Endothelial cell of umbilical vein (primary cell): ENCODE results near the gene ZNF383. TPM values are rescaled to one million over a fixed set of nuclear protein-coding genes. Genes with fewer than 3 reads are reported as not detected.

Experiments used
- Bru-seq: library from RNA; stranded (reverse); fragments of 400-500 nt; gene quantifications from one replicate; lab custom pipeline; 2021; lab: Mats Ljungman, UMichigan
- BruChase-seq, 2 experiments: library from RNA; stranded (reverse); fragments of 400-500 nt; gene quantifications; one replicate each; lab custom pipeline; 2021; lab: Mats Ljungman, UMichigan
- BruUV-seq: library from RNA; stranded (reverse); fragments of 400-500 nt; replicated peaks from 2 replicates; lab custom pipeline; 2021; lab: Mats Ljungman, UMichigan
- CTCF ChIA-PET: fragments of 300-600, 350-600 bp; sonication (Branson Sonifier 250); formaldehyde crosslinking; loops from one replicate; lab custom pipeline; 2021; ENCODE audit warnings: antibody characterized with exemption, inconsistent platforms; lab: Charles Lee
- POLR2A ChIA-PET: fragments of 300-600, 350-600 bp; sonication (Branson Sonifier 250); formaldehyde crosslinking; loops from one replicate; lab custom pipeline; 2021; ENCODE audit warnings: antibody characterized with exemption, inconsistent platforms; lab: Charles Lee
- DNase-seq: peaks from one replicate; pipeline ENCODE4 v3.0.0-alpha.2; 2011; ENCODE audit warnings: low read depth, low spot score
- FAIRE-seq: peaks from 2 replicates; lab custom pipeline; 2011; peaks lifted over from hg19 to GRCh38; lab: Jason Lieb, UNC
- H2AFZ ChIP-seq: 2 replicates; pipeline ENCODE4 v1.6.0; 2012; ENCODE audit warnings: low read depth, low read length, control low read depth, inconsistent platforms
- H3K27ac ChIP-seq: 2 replicates; pipeline ENCODE4 v1.5.1; 2011; ENCODE audit warnings: low read depth, mild to moderate bottlenecking, control low read depth, low read length, moderate library complexity; ENCODE audit not compliant: insufficient read depth
- H3K27me3 ChIP-seq, 2 experiments: 2 replicates each; pipeline versions ENCODE4 v1.6.0 to v1.6.1; 2011; ENCODE audit warnings: low read length in 2 of 2, mixed read lengths in 1 of 2; ENCODE audit not compliant: control insufficient read depth in 2 of 2, insufficient read depth in 2 of 2
- H3K36me3 ChIP-seq, 2 experiments: 2 replicates in 1 of 2; 3 replicates in 1 of 2; pipeline ENCODE4 v1.5.1; 2011; ENCODE audit warnings: low read length in 2 of 2, mild to moderate bottlenecking in 1 of 2, moderate library complexity in 1 of 2; ENCODE audit not compliant: control insufficient read depth in 2 of 2, insufficient read depth in 2 of 2; ENCODE audit errors: extremely low read depth in 1 of 2
- H3K4me1 ChIP-seq: 3 replicates; pipeline ENCODE4 v1.5.1; 2011; ENCODE audit warnings: mild to moderate bottlenecking, low read length; ENCODE audit not compliant: control insufficient read depth, insufficient read depth; ENCODE audit errors: extremely low read depth
- H3K4me2 ChIP-seq: 2 replicates; pipeline ENCODE4 v1.6.1; 2011; ENCODE audit warnings: low read length, control low read depth, mixed read lengths; ENCODE audit not compliant: insufficient read depth
- H3K4me3 ChIP-seq, 3 experiments: fragments of 200-600 bp in 1 of 3; sonication (generic), shearing (Covaris generic) in 1 of 3; replicated peaks in 1 of 3; 2 replicates each; pipeline ENCODE4 v1.5.1; 2011 to 2016; ENCODE audit warnings: control low read depth in 3 of 3, low read length in 3 of 3, mild to moderate bottlenecking in 2 of 3, inconsistent platforms in 1 of 3, low read depth in 1 of 3, moderate library complexity in 1 of 3; ENCODE audit not compliant: insufficient read depth in 1 of 3
- H3K79me2 ChIP-seq: 2 replicates; pipeline ENCODE4 v1.6.0; 2012; ENCODE audit warnings: low read length, inconsistent platforms; ENCODE audit not compliant: control insufficient read depth, insufficient read depth
- H3K9ac ChIP-seq: replicated peaks from 2 replicates; pipeline ENCODE3; 2011; ENCODE audit warnings: low read length, control low read depth; ENCODE audit not compliant: insufficient read depth; ENCODE audit errors: extremely low read depth
- H3K9me1 ChIP-seq: replicated peaks from 3 replicates; pipeline ENCODE4 v1.6.0; 2011; ENCODE audit warnings: mild to moderate bottlenecking, low read length; ENCODE audit not compliant: control insufficient read depth, insufficient read depth; ENCODE audit errors: extremely low read depth
- H3K9me3 ChIP-seq: replicated peaks from 2 replicates; pipeline ENCODE4 v1.5.1; 2012; ENCODE audit warnings: low read length, inconsistent platforms; ENCODE audit not compliant: control insufficient read depth, insufficient read depth
- H4K20me1 ChIP-seq: replicated peaks from 2 replicates; pipeline ENCODE3; 2011; ENCODE audit warnings: mild to moderate bottlenecking, low read length; ENCODE audit not compliant: control insufficient read depth, insufficient read depth; ENCODE audit errors: extremely low read depth
- EZH2 ChIP-seq: IDR thresholded peaks from 2 replicates; pipeline ENCODE4 v1.6.1; 2012; ENCODE audit warnings: borderline replicate concordance, low read depth, mild to moderate bottlenecking, moderate library complexity, low read length, inconsistent platforms; ENCODE audit not compliant: severe bottlenecking
- FOS ChIP-seq: IDR thresholded peaks from 2 replicates; pipeline ENCODE4 v1.6.1; 2011; ENCODE audit warnings: mild to moderate bottlenecking, low read length, moderate library complexity, borderline replicate concordance; ENCODE audit not compliant: insufficient read depth
- GATA2 ChIP-seq: IDR thresholded peaks from 2 replicates; pipeline ENCODE4 v1.7.0; 2011; ENCODE audit warnings: low read depth, mild to moderate bottlenecking, moderate library complexity, mixed read lengths, low read length; ENCODE audit not compliant: insufficient read length, insufficient read depth
- JUN ChIP-seq: IDR thresholded peaks from 2 replicates; pipeline ENCODE4 v1.6.1; 2011; ENCODE audit warnings: borderline replicate concordance, low read depth; ENCODE audit not compliant: insufficient read length, insufficient read depth
- MAX ChIP-seq: IDR thresholded peaks from 2 replicates; pipeline ENCODE4 v1.6.1; 2011; ENCODE audit not compliant: insufficient read depth, insufficient read length
- MYC ChIP-seq: IDR thresholded peaks from one replicate; pipeline ENCODE4 v1.6.1; 2011; ENCODE audit warnings: mild to moderate bottlenecking, low read depth, low read length
- POLR2A ChIP-seq: IDR thresholded peaks from 2 replicates; pipeline ENCODE4 v1.6.1; 2012; ENCODE audit warnings: low read depth, mild to moderate bottlenecking, control low read depth, low read length
- POLR2AphosphoS5 ChIP-seq: IDR thresholded peaks from 2 replicates; pipeline ENCODE4 v1.6.1; 2012; ENCODE audit warnings: low read depth, mild to moderate bottlenecking, control low read depth, low read length, moderate library complexity; ENCODE audit not compliant: insufficient read depth
- dilution Hi-C: fragments of 300-500 bp; cut with MboI; formaldehyde crosslinking; loops from one replicate; pipeline ENCODE4 v1.15.0; 2019; ENCODE audit warnings: low sequenced_read_pairs; ENCODE audit not compliant: extremely low pct_ligation_motif_present
- intact Hi-C: fragments of 100-400 bp; cut with micrococcal nuclease; formaldehyde crosslinking; loops from one replicate; pipeline ENCODE4 v1.10.0; 2022
- long read RNA-seq: library from polyadenylated mRNA; stranded (forward); transcript quantifications from one replicate; pipeline ENCODE4 v2.0.0, GENCODE V29; 2021
- polyA minus RNA-seq, 3 experiments: library from RNA; depleted of rRNA, polyadenylated mRNA; stranded (reverse); fragments of >200 nt; gene quantifications; 1 replicate in 1 of 3; 2 replicates in 2 of 3; pipeline ENCODE4 v1.2.3, GENCODE V29; 2011
- polyA plus RNA-seq, 4 experiments: library from polyadenylated mRNA; depleted of rRNA in 3 of 4; stranded (reverse) in 3 of 4; unstranded in 1 of 4; fragments of >200 nt; gene quantifications; 2 replicates each; pipeline versions ENCODE4 v1.2.1 to v1.2.3, GENCODE V29; 2011 to 2012; ENCODE audit warnings: missing spikeins in 1 of 4
- total RNA-seq: library from RNA; stranded (reverse); gene quantifications from 2 replicates; pipeline ENCODE4 v1.2.3, GENCODE V29; 2021
- TF ChIP-seq, protein P1 (sequence below), 2 donors: IDR thresholded peaks; 1 replicate in 1 of 2; 2 replicates in 1 of 2; pipeline ENCODE4 v1.5.1; 2011; ENCODE audit warnings: low read length in 2 of 2, mild to moderate bottlenecking in 2 of 2, moderate library complexity in 2 of 2, control low read depth in 1 of 2, inconsistent platforms in 1 of 2, low read depth in 1 of 2; ENCODE audit not compliant: insufficient read depth in 1 of 2; ENCODE audit errors: extremely low read depth in 1 of 2

The ZNF383 gene
- total RNA-seq (4.9 and 7.1 TPM in 2 replicates), polyA plus RNA-seq (1.5 and 1.7 TPM in 2 replicates), polyA minus RNA-seq (7.5 and 9.5 TPM in 2 replicates), Bru-seq, nascent RNA (percentile 69 among the genes with signal in this experiment), BruChase-seq, experiment 1, labeled RNA remaining after a 6-hour chase (percentile 63 among the genes with signal in this experiment), BruChase-seq, experiment 2, labeled RNA remaining after a 2-hour chase (percentile 60 among the genes with signal in this experiment)
- 2.1 and 2.9 TPM in 2 replicates for polyA plus RNA-seq (2011; cell fraction: cytosol; rRNA removed)
- polyA plus RNA-seq (2011; cell fraction: nucleus; rRNA removed), result 7.7 and 8.2 TPM in 2 replicates
- 3.0 and 3.3 TPM in 2 replicates for polyA plus RNA-seq (2012)
- 4.7 TPM for polyA minus RNA-seq (2011; cell fraction: cytosol; rRNA and poly(A)+ RNA removed)
- 9.8 and 11.2 TPM in 2 replicates for polyA minus RNA-seq (2011; cell fraction: nucleus; rRNA and poly(A)+ RNA removed)
- long read RNA-seq, partial matches to known transcripts, result 0 of 7 reads
- long read RNA-seq, other reads (novel, unspliced or antisense), result 6 of 7 reads

- no TSS peak for BruUV-seq
- peak; percentile 89 for FAIRE-seq
- DNase-seq, result peak; percentile 92
- dilution Hi-C loops, result no loop called here
- Histone ChIP-seq H2AFZ (peak within 1 kb of the TSS; percentile 83), H3K9ac (peak within 1 kb of the TSS; percentile 74), H3K4me3 (peak within 1 kb of the TSS; percentile 51 to 89 (median 56)), H3K9me1 (no peaks in the 10 kb centered on the region), H3K9me3 (no peaks in the 10 kb centered on the region), H3K27ac (peak within 1 kb of the TSS; percentile 39), H3K27me3 (no peaks in the 10 kb centered on the region), H3K4me2 (peak within 1 kb of the TSS; percentile 77), H3K36me3 (no peaks in the 10 kb centered on the region), H3K4me1 (peaks cover 5% of the 10 kb centered on the region), H3K79me2 (peaks cover 11% of the 10 kb centered on the region), H4K20me1 (no peaks in the 10 kb centered on the region)
- intact Hi-C loops, result loop anchor here (1.0 to 10.0 kb wide), 6 partner anchors 8 to 251 kb away; partner anchors contain the start of genes ZNF420, ZNF527, ZNF570 and ZNF585A
- TF ChIP-seq FOS (no peak), POLR2AphosphoS5 (peak; percentile 67), POLR2A (peak; percentile 58), EZH2 (no peak), MYC (no peak), MAX (no peak), JUN (no peak), GATA2 (no peak)
- TF ChIP-seq, protein P1, sequence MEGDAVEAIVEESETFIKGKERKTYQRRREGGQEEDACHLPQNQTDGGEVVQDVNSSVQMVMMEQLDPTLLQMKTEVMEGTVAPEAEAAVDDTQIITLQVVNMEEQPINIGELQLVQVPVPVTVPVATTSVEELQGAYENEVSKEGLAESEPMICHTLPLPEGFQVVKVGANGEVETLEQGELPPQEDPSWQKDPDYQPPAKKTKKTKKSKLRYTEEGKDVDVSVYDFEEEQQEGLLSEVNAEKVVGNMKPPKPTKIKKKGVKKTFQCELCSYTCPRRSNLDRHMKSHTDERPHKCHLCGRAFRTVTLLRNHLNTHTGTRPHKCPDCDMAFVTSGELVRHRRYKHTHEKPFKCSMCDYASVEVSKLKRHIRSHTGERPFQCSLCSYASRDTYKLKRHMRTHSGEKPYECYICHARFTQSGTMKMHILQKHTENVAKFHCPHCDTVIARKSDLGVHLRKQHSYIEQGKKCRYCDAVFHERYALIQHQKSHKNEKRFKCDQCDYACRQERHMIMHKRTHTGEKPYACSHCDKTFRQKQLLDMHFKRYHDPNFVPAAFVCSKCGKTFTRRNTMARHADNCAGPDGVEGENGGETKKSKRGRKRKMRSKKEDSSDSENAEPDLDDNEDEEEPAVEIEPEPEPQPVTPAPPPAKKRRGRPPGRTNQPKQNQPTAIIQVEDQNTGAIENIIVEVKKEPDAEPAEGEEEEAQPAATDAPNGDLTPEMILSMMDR (IDR thresholded peaks at IDR 0.05; ENCODE audit: extremely low read depth in 1 of 2, insufficient read depth in 1 of 2, low read depth in 1 of 2, low read length in 2 of 2), result no peak
- ChIA-PET POLR2A (no interaction called here), CTCF (interaction anchor here (0.8 to 1.4 kb wide), 3 partner anchors 9 to 117 kb away, joined by 3 to 5 read pairs (median 4); partner anchors contain the start of gene ZNF585A)
Measured at GRCh38 chr19:37217775-37218591, at the start of gene ZNF383. TSS of gene ZNF383 (plus strand) at chr19:37218214. CDS start at chr19:37230454, 12,240 bp downstream.
